Measurements from ENCODE around the gene IRS2. TPM values are rescaled to one million over a fixed set of nuclear protein-coding genes. Genes with fewer than 3 reads are reported as not detected.
"Not testable (repeated sequence)": the region's sequence is repeated elsewhere in the genome, so short reads cannot be mapped to it uniquely, and the experiment has no call there.

The IRS2 gene
- not detected in 2 replicates for total RNA-seq (2014; rRNA removed; shearing (Covaris generic); ENCODE audit: low replicate concordance)

GRCh38 chr13:109786457-109787134, at the start of gene IRS2:
Gene IRS2, minus strand, starts transcription at chr13:109786583. Its CDS starts 530 bp downstream, at chr13:109786053.
- no peaks in the 10 kb centered on the region for H4K20me1 ChIP-seq (ENCODE audit: insufficient read depth, low read depth, low read length)
- no peak within 1 kb of the TSS for H3K27ac ChIP-seq (ENCODE audit: low read length)
- H3K9me3 ChIP-seq (ENCODE audit: low read length), result peaks cover 2% of the 10 kb centered on the region; the same call in 1 of the 2 replicates
- no peaks in the 10 kb centered on the region for H3K4me1 ChIP-seq (ENCODE audit: low read length)
- no peaks in the 10 kb centered on the region for H3K9me2 ChIP-seq (replicated peaks; ENCODE audit: insufficient read depth, low read length)
- DNase-seq, result no peak
- H3K79me2 ChIP-seq (ENCODE audit: low read length), result no peaks in the 10 kb centered on the region
- H3K27me3 ChIP-seq (ENCODE audit: low read length), result no peaks in the 10 kb centered on the region
- no peak within 1 kb of the TSS for H3K4me3 ChIP-seq (ENCODE audit: low read length)
- H2AFZ ChIP-seq (ENCODE audit: low read length), result no peak within 1 kb of the TSS
- H3K36me3 ChIP-seq (ENCODE audit: insufficient read depth, low read length), result no peaks in the 10 kb centered on the region
- H3K9ac ChIP-seq (ENCODE audit: low read length), result no peak within 1 kb of the TSS
- H3K4me2 ChIP-seq (ENCODE audit: low read depth, low read length, poor library complexity, severe bottlenecking), result no peak within 1 kb of the TSS

GRCh38 chr13:109834973-109835720, 48.8 kb upstream of the IRS2 start:
- Histone ChIP-seq H3K9me3 (ENCODE audit: low read length) (no peaks in the 10 kb centered on the region), H3K27me3 (ENCODE audit: low read length) (no peaks in the 10 kb centered on the region), H3K4me2 (ENCODE audit: low read depth, low read length, poor library complexity, severe bottlenecking) (no peak overlapping the region), H3K36me3 (ENCODE audit: insufficient read depth, low read length) (no peaks in the 10 kb centered on the region), H3K27ac (ENCODE audit: low read length) (no peak overlapping the region), H2AFZ (ENCODE audit: low read length) (no peak overlapping the region), H4K20me1 (ENCODE audit: insufficient read depth, low read depth, low read length) (no peaks in the 10 kb centered on the region), H3K79me2 (ENCODE audit: low read length) (no peaks in the 10 kb centered on the region), H3K9ac (ENCODE audit: low read length) (no peak overlapping the region), H3K4me1 (ENCODE audit: low read length) (no peaks in the 10 kb centered on the region), H3K9me2 (replicated peaks; ENCODE audit: insufficient read depth, low read length) (no peaks in the 10 kb centered on the region), H3K4me3 (ENCODE audit: low read length) (no peak overlapping the region)
- no peak for DNase-seq

- H3K36me3 ChIP-seq (ENCODE audit: insufficient read depth, low read length), result no peaks in the 10 kb centered on the region
These were observed 47.6 kb upstream of the IRS2 start for GRCh38 chr13:109833940-109834339.

GRCh38 chr13:109833071-109833470, 46.7 kb upstream of the IRS2 start:
- H2AFZ ChIP-seq (ENCODE audit: low read length), result no peak overlapping the region
- no peak for DNase-seq
- no peak overlapping the region for H3K9ac ChIP-seq (ENCODE audit: low read length)
- no peak overlapping the region for H3K27ac ChIP-seq (ENCODE audit: low read length)
- H3K4me3 ChIP-seq (ENCODE audit: low read length), result no peak overlapping the region
- H4K20me1 ChIP-seq (ENCODE audit: insufficient read depth, low read depth, low read length), result no peaks in the 10 kb centered on the region
- no peaks in the 10 kb centered on the region for H3K9me2 ChIP-seq (replicated peaks; ENCODE audit: insufficient read depth, low read length)
- no peaks in the 10 kb centered on the region for H3K4me1 ChIP-seq (ENCODE audit: low read length)
- no peaks in the 10 kb centered on the region for H3K9me3 ChIP-seq (ENCODE audit: low read length)
- no peaks in the 10 kb centered on the region for H3K36me3 ChIP-seq (ENCODE audit: insufficient read depth, low read length)
- no peaks in the 10 kb centered on the region for H3K27me3 ChIP-seq (ENCODE audit: low read length)
- H3K79me2 ChIP-seq (ENCODE audit: low read length), result no peaks in the 10 kb centered on the region
- H3K4me2 ChIP-seq (ENCODE audit: low read depth, low read length, poor library complexity, severe bottlenecking), result no peak overlapping the region

More at GRCh38 chr13:109833940-109834339, 47.6 kb upstream of the IRS2 start:
- H3K4me2 ChIP-seq (ENCODE audit: low read depth, low read length, poor library complexity, severe bottlenecking), result no peak overlapping the region
- H3K9ac ChIP-seq (ENCODE audit: low read length), result no peak overlapping the region
- H3K4me3 ChIP-seq (ENCODE audit: low read length), result no peak overlapping the region
- no peak for DNase-seq
- H3K79me2 ChIP-seq (ENCODE audit: low read length), result no peaks in the 10 kb centered on the region
- H3K4me1 ChIP-seq (ENCODE audit: low read length), result no peaks in the 10 kb centered on the region
- H3K9me3 ChIP-seq (ENCODE audit: low read length), result no peaks in the 10 kb centered on the region
- H3K9me2 ChIP-seq (replicated peaks; ENCODE audit: insufficient read depth, low read length), result no peaks in the 10 kb centered on the region
- H4K20me1 ChIP-seq (ENCODE audit: insufficient read depth, low read depth, low read length), result no peaks in the 10 kb centered on the region
- no peak overlapping the region for H2AFZ ChIP-seq (ENCODE audit: low read length)
- H3K27ac ChIP-seq (ENCODE audit: low read length), result no peak overlapping the region
- H3K27me3 ChIP-seq (ENCODE audit: low read length), result no peaks in the 10 kb centered on the region

- not testable (repeated sequence) for H3K4me2 ChIP-seq (ENCODE audit: low read depth, low read length, poor library complexity, severe bottlenecking); H3K36me3 ChIP-seq (ENCODE audit: insufficient read depth, low read length); H4K20me1 ChIP-seq (ENCODE audit: insufficient read depth, low read depth, low read length); H3K9me2 ChIP-seq (replicated peaks; ENCODE audit: insufficient read depth, low read length); H3K27ac ChIP-seq (ENCODE audit: low read length); DNase-seq; H3K9ac ChIP-seq (ENCODE audit: low read length); H3K27me3 ChIP-seq (ENCODE audit: low read length); H3K9me3 ChIP-seq (ENCODE audit: low read length); H3K4me1 ChIP-seq (ENCODE audit: low read length); H2AFZ ChIP-seq (ENCODE audit: low read length); H3K4me3 ChIP-seq (ENCODE audit: low read length); H3K79me2 ChIP-seq (ENCODE audit: low read length)
These were observed 42.4 kb upstream of the IRS2 start for GRCh38 chr13:109828591-109829316.

- not testable (repeated sequence) for H3K27me3 ChIP-seq (ENCODE audit: low read length); H2AFZ ChIP-seq (ENCODE audit: low read length); H4K20me1 ChIP-seq (ENCODE audit: insufficient read depth, low read depth, low read length); H3K36me3 ChIP-seq (ENCODE audit: insufficient read depth, low read length); H3K27ac ChIP-seq (ENCODE audit: low read length); H3K9me3 ChIP-seq (ENCODE audit: low read length); H3K9me2 ChIP-seq (replicated peaks; ENCODE audit: insufficient read depth, low read length); H3K4me1 ChIP-seq (ENCODE audit: low read length); H3K9ac ChIP-seq (ENCODE audit: low read length); H3K4me2 ChIP-seq (ENCODE audit: low read depth, low read length, poor library complexity, severe bottlenecking); DNase-seq; H3K79me2 ChIP-seq (ENCODE audit: low read length); H3K4me3 ChIP-seq (ENCODE audit: low read length)
These were observed 36.8 kb upstream of the IRS2 start for GRCh38 chr13:109823201-109823600.

- Histone ChIP-seq H3K4me2 (ENCODE audit: low read depth, low read length, poor library complexity, severe bottlenecking) (no peak overlapping the region), H3K9me2 (replicated peaks; ENCODE audit: insufficient read depth, low read length) (no peaks in the 10 kb centered on the region), H3K4me3 (ENCODE audit: low read length) (no peak overlapping the region), H3K4me1 (ENCODE audit: low read length) (no peaks in the 10 kb centered on the region), H3K9me3 (ENCODE audit: low read length) (no peaks in the 10 kb centered on the region), H3K27ac (ENCODE audit: low read length) (no peak overlapping the region), H3K27me3 (ENCODE audit: low read length) (no peaks in the 10 kb centered on the region), H2AFZ (ENCODE audit: low read length) (no peak overlapping the region), H3K36me3 (ENCODE audit: insufficient read depth, low read length) (no peaks in the 10 kb centered on the region), H3K79me2 (ENCODE audit: low read length) (no peaks in the 10 kb centered on the region), H4K20me1 (ENCODE audit: insufficient read depth, low read depth, low read length) (no peaks in the 10 kb centered on the region), H3K9ac (ENCODE audit: low read length) (no peak overlapping the region)
- no peak for DNase-seq
These were observed 34.7 kb upstream of the IRS2 start for GRCh38 chr13:109821103-109821502.

GRCh38 chr13:109819874-109820273, 33.5 kb upstream of the IRS2 start:
- no peaks in the 10 kb centered on the region for H3K4me1 ChIP-seq (ENCODE audit: low read length)
- DNase-seq, result no peak
- H3K36me3 ChIP-seq (ENCODE audit: insufficient read depth, low read length), result no peaks in the 10 kb centered on the region
- no peaks in the 10 kb centered on the region for H4K20me1 ChIP-seq (ENCODE audit: insufficient read depth, low read depth, low read length)
- H3K9me2 ChIP-seq (replicated peaks; ENCODE audit: insufficient read depth, low read length), result no peaks in the 10 kb centered on the region
- H3K79me2 ChIP-seq (ENCODE audit: low read length), result no peaks in the 10 kb centered on the region
- H3K9ac ChIP-seq (ENCODE audit: low read length), result no peak overlapping the region
- H3K4me3 ChIP-seq (ENCODE audit: low read length), result no peak overlapping the region
- no peaks in the 10 kb centered on the region for H3K9me3 ChIP-seq (ENCODE audit: low read length)
- no peak overlapping the region for H3K27ac ChIP-seq (ENCODE audit: low read length)
- H2AFZ ChIP-seq (ENCODE audit: low read length), result no peak overlapping the region
- no peaks in the 10 kb centered on the region for H3K27me3 ChIP-seq (ENCODE audit: low read length)
- no peak overlapping the region for H3K4me2 ChIP-seq (ENCODE audit: low read depth, low read length, poor library complexity, severe bottlenecking)

All from Karpas-422 (cell line).